HG02678 (cell line): Measurements from ENCODE around the gene GUCA1A.
"Not testable (repeated sequence)": the region's sequence is repeated elsewhere in the genome, so short reads cannot be mapped to it uniquely, and the experiment has no call there.

Experiments
- ATAC-seq: cut with Tn5 transposase; IDR thresholded peaks from one replicate; pipeline ENCODE4 v1.9.1; 2021; ENCODE audit warnings: mild to moderate bottlenecking, moderate library complexity; ENCODE audit not compliant: unreplicated experiment

Gene GUCA1A

DNA sequence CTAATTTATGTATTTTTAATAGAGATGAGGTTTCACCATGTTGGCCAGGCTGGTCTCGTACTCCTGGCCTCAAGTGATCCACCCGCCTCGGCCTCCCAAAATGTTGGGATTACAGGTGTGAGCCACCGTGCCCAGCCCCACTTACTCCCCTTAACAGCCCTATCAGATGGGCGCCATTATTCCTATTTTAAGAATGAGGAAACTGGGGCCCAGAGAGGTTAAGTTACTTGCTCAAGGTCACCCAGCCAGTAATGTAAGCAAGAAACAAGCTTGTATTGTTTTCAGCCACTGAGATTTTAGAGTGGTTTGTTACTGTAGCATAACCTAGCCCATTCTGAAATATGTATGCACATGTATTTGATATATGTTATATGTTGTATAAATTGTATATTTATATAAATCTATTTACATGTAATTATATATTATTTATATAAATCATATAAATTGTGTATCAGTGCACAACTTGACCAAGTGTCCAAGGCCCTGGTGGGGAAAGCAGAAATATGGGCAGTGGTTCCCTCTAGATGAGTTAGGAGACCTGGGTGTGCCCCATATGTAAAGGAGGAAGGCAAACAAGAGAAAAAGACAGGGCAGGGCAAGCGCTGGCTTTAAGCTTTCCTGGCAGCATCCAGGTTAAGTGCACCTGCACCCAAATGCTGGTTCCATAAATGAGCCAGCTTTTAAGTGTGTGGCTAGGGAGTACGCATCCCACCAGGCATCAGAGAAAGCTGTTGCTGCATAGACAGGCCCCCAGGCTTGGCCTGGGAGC is 1.2 kb upstream of the GUCA1A start:
- ATAC-seq: no peak

DNA sequence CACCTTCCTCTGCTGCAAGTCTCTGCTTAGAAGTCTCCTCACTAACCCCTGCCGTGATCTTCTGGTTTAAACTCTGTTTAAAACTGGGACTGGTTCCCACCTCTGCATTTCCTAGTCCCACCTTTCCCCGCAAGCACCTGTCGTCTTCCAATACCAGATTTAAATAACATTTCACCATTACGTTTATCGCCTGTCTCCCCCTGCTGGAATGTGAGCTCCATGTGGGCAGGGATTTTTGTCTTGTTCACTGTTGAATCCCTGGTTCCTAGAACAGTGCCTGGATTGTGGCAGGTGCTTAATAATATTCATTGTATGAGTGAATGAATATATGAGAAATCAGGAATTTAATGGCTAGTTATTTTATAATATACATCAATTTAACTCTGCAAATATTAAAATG is 2.7 kb downstream of the GUCA1A start:
- ATAC-seq: no peak

DNA sequence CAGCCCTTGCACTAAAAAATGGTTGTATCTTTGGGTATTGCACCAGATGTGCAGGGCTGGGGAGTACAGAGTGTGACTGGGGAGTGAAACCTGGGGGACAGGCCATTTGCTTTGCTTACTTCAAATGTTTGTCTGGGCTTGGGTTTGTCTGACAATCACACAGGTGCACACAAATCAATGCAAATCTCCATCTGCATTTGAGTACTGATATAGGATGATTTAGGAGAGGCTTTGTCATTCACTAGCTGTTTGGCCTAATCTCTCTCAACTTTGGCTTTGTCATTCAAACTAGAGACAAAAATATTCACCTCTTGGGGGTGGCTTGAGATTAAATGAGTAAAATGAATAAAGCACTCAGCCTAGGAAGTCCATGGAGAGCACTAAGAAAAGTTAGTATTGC is 3.8 kb downstream of the GUCA1A start:
- ATAC-seq: no peak

DNA sequence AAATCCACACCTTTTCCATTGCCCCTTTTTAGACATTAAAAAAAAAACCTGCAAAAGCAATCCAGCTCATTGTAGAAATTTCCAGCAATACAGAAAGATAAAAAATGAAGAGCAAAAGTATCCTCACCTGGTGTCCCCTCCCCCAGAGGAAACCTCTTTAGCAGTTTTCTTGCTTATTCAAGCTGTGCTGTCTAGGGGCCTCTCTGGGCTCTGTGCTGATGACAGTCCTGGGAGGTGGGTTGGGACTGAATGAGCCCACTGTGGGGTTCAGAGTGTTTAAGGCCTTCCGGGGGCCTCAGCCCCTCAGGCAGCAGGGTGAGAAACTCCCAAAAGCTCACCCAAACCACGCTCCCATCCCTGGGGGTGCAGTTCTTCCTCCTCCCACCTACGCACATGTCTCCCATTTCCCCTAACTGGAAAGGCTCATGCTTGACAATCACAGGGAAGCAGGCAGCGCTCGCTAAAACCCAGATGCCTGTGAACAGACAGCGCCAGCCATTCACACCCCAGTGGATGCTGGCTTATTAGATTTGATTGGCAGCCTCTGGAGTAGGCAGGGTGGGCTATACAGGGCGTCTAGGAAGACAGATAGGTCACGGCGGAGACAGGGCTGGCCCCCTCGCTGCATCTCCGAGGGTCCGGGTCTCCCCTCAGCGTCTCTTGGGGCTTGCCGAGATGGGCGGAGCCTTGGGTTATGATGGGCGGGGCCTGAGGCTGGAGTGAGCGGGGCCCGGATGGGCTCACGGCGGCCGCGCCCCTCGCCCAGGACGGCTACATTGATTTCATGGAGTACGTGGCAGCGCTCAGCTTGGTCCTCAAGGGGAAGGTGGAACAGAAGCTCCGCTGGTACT is 4.6 kb downstream of the GUCA1A start:
- no peak for ATAC-seq

DNA sequence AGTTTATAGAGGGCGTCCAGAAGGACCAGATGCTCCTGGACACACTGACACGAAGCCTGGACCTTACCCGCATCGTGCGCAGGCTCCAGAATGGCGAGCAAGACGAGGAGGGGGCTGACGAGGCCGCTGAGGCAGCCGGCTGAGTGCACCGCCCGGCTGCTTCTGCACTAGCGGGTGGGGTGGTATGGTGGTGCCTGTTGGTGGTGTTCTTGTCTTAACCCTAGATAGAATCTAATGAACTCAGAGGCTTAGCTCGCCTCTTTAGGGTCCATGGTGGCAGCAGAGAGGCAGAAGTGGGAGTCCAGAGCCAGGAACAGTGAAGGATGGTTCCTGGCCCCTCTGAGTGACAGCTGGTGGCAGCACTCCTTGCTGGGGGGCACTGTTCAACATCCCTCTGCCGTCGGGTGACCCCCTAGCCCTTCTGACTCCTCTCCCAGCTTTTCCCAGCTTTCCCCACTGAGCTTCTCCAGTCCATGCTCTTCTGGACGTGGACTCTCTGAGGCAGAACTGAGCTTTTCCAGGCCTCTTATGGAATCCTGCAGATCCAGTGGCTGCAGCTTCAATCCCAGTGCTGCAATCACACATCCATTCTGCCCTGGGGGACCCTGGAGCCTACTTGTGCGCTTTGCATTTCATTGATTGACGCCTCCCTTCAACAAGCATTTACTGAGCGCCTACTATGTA is 6.2 kb downstream of the GUCA1A start:
- ATAC-seq: no peak

DNA sequence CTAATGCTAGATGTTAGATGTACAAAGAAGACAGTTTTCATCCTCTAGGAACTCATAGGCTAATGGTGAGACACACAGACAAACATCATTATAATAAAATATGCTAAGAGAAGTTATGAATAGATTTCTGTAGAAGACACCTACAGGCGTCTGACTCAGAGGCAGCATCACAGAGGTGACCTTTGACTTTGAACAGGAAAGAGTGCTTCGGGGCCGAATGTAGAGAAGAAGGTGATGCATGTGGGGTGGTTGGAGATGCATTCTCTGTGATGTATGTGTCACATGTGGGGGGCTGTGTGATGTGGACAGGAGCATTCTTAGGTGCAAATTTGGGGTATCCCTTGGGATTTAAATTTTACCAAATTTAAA is 6.8 kb downstream of the GUCA1A start:
- no peak for ATAC-seq

DNA sequence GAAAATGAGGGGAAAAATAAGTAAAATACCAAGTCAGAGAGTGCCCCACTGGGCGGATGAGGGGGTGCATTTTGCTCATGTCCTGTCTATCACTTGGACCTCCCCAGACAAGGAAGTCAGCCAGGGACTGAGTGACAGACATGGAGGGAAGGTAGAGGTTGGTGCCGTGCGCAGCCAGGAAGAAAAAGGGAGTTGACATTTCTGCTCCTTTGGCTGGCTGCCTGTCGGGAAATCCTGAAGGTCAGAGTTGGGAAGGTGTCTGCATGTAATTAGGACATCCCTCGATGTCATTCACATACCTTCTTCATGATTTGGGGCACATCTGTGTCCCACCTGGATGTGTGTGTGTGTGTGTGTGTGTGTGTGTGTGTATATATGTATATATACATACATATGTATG is 8.9 kb downstream of the GUCA1A start:
- no peak for ATAC-seq

DNA sequence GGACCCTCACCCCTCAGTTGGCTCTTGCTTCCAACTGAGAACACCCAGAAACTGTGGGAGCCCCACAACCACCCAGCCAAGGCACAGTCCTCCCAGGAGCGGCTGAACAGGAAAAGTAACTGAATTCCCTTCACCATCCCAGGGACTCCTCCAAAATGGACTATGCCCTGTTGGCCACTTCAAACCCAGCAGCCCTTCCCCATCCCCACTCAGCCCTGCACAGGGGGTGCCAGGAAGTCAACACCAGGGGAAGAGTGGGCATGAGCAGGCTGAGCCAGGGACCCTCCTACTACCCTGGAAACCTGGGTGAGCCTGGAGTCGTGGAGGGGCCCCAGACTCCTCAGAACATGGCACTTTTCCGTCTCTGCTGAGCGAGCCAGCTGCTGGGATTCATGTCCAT is 11.3 kb downstream of the GUCA1A start:
- ATAC-seq: no peak

DNA sequence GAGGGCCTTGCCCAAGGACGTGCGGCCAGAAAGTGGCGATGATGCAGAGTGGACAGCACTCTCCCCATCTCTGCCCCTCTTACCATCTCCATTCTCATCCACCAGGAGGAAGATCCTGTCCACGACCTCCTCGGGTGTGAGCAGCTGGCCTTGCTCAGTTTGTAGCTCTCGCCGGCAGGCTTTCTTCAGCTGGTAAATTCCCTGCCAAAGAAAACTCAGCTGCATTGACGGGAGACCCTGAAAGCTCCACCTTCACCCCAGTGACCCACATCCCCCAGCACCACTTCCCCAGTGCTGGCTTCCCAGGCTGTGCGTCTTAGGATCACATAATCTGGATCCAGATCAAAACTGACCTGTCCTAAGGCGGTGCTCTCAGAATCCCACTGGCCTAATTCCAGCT is 12.4 kb downstream of the GUCA1A start:
- no peak for ATAC-seq

DNA sequence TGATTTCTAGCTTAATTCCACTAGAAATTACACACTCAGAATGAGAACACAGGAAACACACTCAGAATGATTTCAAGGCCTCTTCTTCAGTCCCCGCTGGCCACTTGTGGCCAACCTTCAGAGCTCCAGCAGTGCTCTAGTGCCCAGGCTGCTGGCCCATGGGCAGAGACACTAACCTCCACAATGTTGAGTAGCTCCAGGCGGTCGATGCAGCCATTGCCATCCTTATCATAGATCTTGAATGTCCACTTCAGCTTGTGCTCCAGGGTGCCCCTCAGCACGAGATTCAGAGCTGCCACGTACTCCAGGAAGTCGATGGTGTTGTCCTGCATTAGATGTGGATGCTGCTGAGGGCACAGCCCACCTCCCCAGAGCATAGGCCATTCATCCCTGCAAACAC is 15.2 kb downstream of the GUCA1A start:
- ATAC-seq: no peak

DNA sequence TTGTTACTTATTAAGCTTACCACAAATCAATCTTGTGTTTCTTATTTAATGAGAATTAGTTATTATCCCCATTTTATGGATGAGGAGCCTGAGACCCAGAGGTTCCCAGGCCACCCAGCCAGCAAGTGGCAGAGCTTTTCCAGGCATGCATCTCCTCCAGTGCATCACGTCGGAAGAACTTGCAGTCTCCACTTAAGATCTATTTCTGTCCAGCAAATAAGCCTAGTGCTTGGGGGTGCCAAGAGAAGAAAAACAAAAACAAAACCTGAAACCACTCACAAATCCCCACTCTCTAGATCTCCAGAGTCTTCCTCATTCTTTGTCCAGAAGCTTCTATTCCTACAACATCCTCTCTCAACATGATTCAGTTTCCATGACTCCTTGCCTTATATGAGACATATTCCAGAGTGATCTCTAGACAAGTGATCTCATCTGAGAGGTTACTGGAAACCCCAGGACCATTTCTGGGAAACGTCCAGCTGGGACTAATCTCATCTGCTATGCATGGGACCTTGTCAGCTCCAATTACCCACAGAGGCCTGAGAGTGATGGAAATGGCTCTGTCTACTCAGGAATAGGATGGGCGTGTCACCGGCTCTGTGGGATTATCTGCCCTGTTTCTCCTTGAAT is 17.5 kb downstream of the GUCA1A start:
- ATAC-seq: no peak

DNA sequence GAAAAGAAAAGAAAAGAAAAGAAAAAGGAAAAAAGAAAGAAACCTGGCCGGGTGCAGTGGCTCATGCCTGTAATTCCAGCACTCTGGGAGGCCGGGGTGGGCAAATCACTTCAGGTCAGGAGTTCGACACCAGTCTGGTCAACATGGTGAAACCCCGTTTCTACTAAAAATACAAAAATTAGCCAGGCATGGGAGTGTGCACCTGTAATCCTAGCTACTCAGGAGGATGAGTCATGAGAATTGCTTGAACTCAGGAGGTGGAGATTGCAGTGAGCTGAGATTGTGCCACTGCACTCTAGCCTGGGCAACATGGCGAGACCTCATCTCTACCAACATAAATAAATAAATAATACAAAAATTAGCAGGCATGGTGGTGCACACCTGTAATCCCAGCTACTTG is 19.2 kb downstream of the GUCA1A start:
- not testable (repeated sequence) for ATAC-seq

DNA sequence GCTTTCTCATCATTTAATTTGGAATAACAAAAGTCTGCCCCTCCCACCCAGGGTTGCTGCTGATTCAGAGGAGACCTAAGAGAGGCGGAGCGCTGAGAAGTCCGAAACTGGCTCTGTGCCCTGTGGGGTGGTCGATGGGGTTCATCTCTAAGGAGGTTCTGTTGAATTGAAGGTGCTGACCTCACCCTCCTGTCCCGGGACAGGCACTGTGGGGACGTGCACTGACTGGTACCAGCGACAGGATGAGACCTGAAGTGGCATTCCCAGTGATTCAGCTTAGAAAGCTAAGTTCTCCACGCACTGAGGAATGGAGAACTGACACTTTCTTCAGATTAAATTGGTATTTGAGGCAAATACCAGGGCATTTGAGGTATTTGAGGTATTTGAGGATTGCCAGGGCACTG is 20.3 kb downstream of the GUCA1A start:
- no peak for ATAC-seq

DNA sequence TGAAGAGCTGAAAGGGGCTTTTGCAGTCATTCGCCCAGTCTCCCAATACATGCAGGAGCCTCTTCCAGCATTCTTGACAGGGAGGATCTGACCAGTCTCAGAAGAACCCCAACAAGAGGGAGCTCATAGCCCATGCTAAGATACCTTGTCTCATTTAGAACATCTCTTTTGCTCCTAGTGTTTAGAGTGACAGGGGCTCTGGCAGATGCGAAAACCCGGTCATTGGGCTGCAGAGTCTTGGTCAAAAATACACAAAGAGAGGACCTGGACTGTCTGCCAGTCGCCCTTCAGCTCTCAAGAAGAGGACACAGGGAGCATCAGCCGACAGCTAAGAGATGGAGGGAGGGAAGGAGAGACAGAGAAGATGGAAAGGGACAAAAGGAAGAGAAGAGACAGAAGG is 20.9 kb downstream of the GUCA1A start:
- no peak for ATAC-seq

DNA sequence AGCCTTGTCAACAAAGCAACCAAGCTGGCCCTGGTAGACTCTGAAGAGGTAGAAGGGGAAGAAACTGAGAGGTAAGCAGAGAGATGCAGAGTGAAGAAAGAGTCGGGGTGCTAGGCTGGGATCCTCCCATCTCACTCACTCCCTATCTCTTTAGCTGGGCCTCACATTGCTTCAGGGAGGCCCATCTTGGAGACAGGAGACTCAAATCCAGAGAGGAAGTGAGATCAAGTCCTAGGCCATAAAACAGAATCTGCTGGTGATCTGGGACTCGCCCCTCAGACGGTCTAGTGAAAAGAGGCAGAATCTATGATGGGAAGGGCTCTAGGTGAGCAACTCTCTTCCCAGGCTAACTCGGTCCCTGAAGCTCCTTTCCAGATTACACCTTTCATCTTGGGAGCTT is 22.3 kb downstream of the GUCA1A start:
- no peak for ATAC-seq

DNA sequence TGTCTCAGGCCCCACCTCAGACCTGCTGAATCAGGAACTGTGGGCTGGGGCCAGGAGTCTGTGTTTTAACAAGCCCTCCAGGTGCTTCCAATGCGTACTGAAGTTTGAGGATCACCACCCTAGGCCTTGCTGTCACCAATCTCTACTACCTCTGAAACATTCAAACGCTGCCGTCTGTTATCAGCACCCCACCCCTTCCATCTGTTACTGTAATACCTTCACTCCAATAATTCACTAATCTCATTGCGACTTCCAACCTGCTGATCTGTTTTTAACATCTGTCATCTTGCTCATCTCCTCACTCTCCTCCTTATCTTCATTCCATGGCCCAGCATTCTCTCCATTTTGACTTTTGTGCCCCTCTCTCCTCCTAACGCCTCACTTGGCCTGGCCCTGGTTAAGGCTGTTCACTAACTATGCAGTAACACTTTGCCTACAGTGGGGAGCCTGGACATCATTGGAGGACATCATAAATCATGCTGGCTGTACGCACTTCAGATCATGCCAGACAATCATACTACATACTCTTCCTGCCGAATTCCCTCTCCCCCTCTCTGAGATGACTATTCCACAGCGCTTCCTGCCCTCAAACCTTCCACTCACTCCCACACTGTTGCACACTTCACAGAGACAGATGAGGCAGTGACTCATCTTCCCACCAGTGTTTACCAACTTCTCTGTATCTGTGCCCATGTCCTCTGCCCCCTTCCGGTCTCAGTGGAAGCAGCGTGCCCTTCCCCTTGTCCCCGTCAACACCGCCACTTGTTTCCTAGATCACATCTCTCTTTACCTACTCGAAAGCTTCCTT is 24.6 kb downstream of the GUCA1A start:
- no peak for ATAC-seq

DNA sequence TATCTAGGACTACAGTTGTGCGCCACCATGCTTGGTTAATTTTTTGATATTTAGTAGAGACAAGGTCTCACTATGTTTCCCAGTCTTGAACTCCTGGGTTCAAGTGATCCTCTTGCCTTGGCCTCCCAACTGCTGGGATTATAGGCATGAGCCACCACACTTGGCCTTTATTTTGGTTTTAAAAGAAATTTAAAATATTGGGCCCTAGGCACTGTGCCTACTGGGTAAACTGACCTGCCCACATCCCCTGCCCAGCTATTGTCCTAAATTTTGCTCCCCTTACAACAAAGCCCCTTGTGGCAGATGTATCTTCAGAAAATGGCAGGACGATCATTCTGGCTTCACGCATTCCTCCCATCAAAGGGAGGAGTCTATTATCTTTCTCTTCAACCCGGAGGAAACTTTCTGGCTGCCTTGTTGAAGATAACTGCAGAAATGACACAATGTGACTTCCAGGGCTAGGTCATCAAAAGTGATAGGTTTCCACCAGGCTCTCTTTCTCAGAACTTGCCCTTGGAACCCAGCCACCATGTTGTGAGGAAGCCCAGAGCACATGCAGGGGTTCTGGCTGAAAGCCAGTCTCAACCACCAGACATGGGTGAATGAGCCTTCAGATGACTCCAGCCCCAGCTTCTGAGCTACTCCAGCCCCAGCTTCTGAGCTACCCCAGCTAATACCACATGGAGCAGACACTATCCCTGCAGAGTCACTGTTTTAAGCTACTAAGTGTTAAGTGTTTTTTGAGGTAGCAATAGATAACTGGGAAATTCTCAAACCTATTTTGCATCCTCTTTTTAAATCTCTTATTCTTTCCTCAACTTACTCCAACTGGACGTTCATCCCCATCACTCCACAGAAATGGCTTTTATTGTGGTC is 26.2 kb downstream of the GUCA1A start:
- ATAC-seq: no peak

DNA sequence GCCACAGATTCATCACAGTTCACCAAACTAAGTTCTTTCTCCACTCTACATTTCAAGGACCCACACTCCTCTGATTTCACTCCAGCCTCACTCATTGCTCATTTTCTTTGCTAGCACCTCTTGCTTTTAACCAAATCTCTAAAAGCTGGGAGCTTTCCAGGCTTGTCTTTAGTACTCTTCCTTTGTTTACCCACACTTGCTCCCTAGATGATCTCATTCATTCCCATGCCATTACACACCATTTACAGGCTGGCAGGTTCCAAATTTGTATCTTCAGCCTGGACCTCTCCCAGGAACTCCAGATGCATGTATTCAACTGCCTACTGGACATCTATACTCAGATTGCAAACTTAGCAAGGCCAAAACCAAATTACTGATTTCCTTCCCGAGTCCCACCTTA is 26.9 kb downstream of the GUCA1A start:
- no peak for ATAC-seq

DNA sequence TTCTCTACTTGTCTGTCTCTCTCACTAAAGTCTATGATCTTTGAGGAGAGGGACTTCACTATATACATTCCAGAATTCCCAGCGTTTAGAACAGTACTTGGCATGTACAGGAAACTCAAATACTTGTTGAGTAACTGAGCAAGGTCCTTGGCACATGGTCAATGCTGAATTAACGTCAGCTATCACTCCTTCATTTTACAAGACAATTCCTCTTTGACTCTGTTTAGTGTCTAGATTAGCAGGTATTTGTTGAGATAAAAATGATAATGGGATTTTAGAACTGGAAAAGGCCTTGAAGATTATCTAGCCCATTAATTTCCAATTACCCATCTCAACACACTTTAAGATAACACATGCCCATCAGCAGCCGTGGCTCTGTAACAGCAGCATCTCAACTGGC is 28.2 kb downstream of the GUCA1A start:
- no peak for ATAC-seq
